ENCODE data around the gene MDM4. TPM values are rescaled to one million over a fixed set of nuclear protein-coding genes. Genes with fewer than 3 reads are reported as not detected.
A peak's percentile ranks its signal among the peaks of the same experiment; 100 is the strongest.
"Not testable (repeated sequence)": the region's sequence is repeated elsewhere in the genome, so short reads cannot be mapped to it uniquely, and the experiment has no call there.

Gene MDM4
- total RNA-seq, 4 donors from 2014 or later, result 64.3 to 140 (median 109) TPM

GRCh38 chr1:204513117-204513716 lies 3.0 kb upstream of the MDM4 start:
- peaks cover 0 to 4% (median 0%) of the 10 kb centered on the region in 4 donors for H3K36me3 ChIP-seq
- H3K27me3 ChIP-seq, result no peaks in the 10 kb centered on the region
- DNase-seq, result no peak
- intact Hi-C loops (cut with DNase I; ENCODE audit: low total_unique reads) (no loop called here), in situ Hi-C loops (cut with MboI; ENCODE audit: low pct_ligation_motif_present in 1 of 4, low pct_unique_long_range_greater_than_20kb in 1 of 4, low sequenced_read_pairs in 3 of 4) (no loop called here)
- peaks cover 5 to 17% (median 9%) of the 10 kb centered on the region in 4 donors for H3K4me1 ChIP-seq
- 53 to 58% methylated on average over 3 to 15 of the region's 15 CpGs for WGBS, 2 donors (ENCODE audit: low coverage in 1 of 2)
- no peaks in the 10 kb centered on the region for H3K9me3 ChIP-seq
- peak overlapping the region; percentile 55 to 80 (median 60) for H3K27ac ChIP-seq
- TF ChIP-seq POLR2A (IDR thresholded peaks at IDR 0.05) (no peak), CTCF (IDR thresholded peaks at IDR 0.05) (no peak), POLR2AphosphoS5 (IDR thresholded peaks at IDR 0.05) (no peak), EP300 (IDR thresholded peaks at IDR 0.05; ENCODE audit: low read depth) (no peak)
- H3K4me3 ChIP-seq, result no peak overlapping the region

- intact Hi-C loops (cut with DNase I; ENCODE audit: low total_unique reads) (no loop called here), in situ Hi-C loops (cut with MboI; ENCODE audit: low pct_ligation_motif_present in 1 of 4, low pct_unique_long_range_greater_than_20kb in 1 of 4, low sequenced_read_pairs in 3 of 4) (no loop called here)
- no peak overlapping the region for H3K4me3 ChIP-seq
- no peaks in the 10 kb centered on the region for H3K27me3 ChIP-seq
- peaks cover 7 to 25% (median 12%) of the 10 kb centered on the region in 4 donors for H3K4me1 ChIP-seq
- no peak for TF ChIP-seq CTCF (IDR thresholded peaks at IDR 0.05)
- no peaks in the 10 kb centered on the region for H3K9me3 ChIP-seq
- 56 to 70% methylated on average over 2 of the region's 2 CpGs for WGBS, 2 donors (ENCODE audit: low coverage in 1 of 2)
- H3K36me3 ChIP-seq, result peaks cover 0 to 5% (median 0%) of the 10 kb centered on the region in 4 donors
- no peak for DNase-seq
- H3K27ac ChIP-seq, result no peak overlapping the region
Measured at GRCh38 chr1:204514828-204515227, 1.4 kb upstream of the MDM4 start.

DNA sequence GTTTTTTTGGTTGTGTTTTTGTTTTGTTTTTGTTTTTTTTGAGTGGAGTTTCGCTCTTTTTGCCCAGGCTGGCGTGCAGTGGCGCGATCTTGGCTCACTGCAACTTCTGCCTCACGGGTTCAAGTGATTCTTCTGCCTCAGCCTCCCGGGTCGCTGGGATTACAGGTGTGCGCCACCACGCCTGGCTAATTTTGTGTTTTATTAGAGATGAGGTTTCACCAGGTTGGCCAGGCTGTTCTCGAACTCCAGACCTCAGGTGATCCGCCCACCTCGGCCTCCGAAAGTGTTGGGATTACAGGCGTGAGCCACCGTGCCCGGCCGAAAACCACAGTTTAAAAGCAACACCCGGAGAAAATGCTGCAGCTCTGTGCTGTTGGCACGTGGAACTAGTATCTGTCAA lies 1.2 kb downstream of the MDM4 start:
- in situ Hi-C loops (cut with MboI; ENCODE audit: low pct_ligation_motif_present in 1 of 4, low pct_unique_long_range_greater_than_20kb in 1 of 4, low sequenced_read_pairs in 3 of 4); intact Hi-C loops (cut with DNase I; ENCODE audit: low total_unique reads): not testable (repeated sequence)

GRCh38 chr1:204520834-204521709 lies 4.9 kb downstream of the MDM4 start:
- intact Hi-C loops (cut with DNase I; ENCODE audit: low total_unique reads), result no loop called here
- no peak for TF ChIP-seq CTCF (IDR thresholded peaks at IDR 0.05)
- peak in 2 of 3 donors; percentile 6 to 44 for TF ChIP-seq POLR2AphosphoS5 (IDR thresholded peaks at IDR 0.05)
- TF ChIP-seq EP300 (IDR thresholded peaks at IDR 0.05; ENCODE audit: low read depth), result no peak
- peak; percentile 17 for TF ChIP-seq POLR2A (IDR thresholded peaks at IDR 0.05)
- in situ Hi-C loops (cut with MboI; ENCODE audit: low pct_ligation_motif_present in 1 of 4, low pct_unique_long_range_greater_than_20kb in 1 of 4, low sequenced_read_pairs in 3 of 4), result no loop called here
- peaks cover 0 to 20% (median 3%) of the 10 kb centered on the region in 4 donors for H3K36me3 ChIP-seq
- H3K4me1 ChIP-seq, result peaks cover 7 to 42% (median 19%) of the 10 kb centered on the region in 4 donors
- DNase-seq, result peak; percentile 53
- no peak overlapping the region for H3K4me3 ChIP-seq
- no peaks in the 10 kb centered on the region for H3K27me3 ChIP-seq
- WGBS, 2 donors (ENCODE audit: low coverage in 1 of 2), result 53 to 59% methylated on average over 5 of the region's 5 CpGs
- H3K9me3 ChIP-seq, result no peaks in the 10 kb centered on the region
- H3K27ac ChIP-seq, result peak overlapping the region; percentile 22 to 58 (median 38)

More for the DNA sequence above, 1.2 kb downstream of the MDM4 start:
- not testable (repeated sequence) for H3K9me3 ChIP-seq, DNase-seq, H3K27me3 ChIP-seq, H3K36me3 ChIP-seq
- peaks cover 7 to 45% (median 19%) of the 10 kb centered on the region in 4 donors for H3K4me1 ChIP-seq
- H3K27ac ChIP-seq, result peak overlapping the region; percentile 91 to 97 (median 96)
- 75 to 83% methylated on average over 5 to 19 of the region's 19 CpGs for WGBS, 2 donors (ENCODE audit: low coverage in 1 of 2)
- H3K4me3 ChIP-seq, result peak overlapping the region in 2 of 4 donors; percentile 64 to 77

DNA sequence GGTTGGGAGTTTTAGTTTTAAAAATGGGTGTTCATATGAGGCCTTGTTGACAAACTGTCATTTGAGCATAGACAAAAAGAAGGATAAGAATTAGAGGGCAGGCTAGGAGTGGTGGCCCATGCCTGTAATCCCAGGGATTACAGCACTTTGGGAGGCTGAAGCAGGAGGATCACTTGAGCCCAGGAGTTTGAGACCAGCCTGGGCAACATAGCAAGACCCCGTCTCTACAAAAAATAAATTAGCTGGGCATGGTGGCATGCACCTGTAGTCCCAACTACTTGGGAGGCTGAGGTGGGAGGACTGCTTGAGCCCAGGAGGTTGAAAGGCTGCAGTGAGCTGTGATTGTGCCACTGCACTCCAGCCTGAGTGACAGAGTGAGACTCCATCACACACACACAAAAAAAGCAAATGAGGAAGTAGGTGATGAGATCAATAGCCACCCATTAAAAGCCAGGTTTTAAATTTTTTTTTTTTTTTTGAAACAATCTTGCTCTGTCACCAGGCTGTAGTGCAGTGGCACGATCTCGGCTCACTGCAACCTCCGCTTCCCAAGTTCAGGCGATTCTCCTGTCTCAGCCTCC lies 5.8 kb downstream of the MDM4 start:
- intact Hi-C loops (cut with DNase I; ENCODE audit: low total_unique reads); DNase-seq; H3K9me3 ChIP-seq; H3K27me3 ChIP-seq; H3K4me3 ChIP-seq; in situ Hi-C loops (cut with MboI; ENCODE audit: low pct_ligation_motif_present in 1 of 4, low pct_unique_long_range_greater_than_20kb in 1 of 4, low sequenced_read_pairs in 3 of 4): not testable (repeated sequence)
- H3K4me1 ChIP-seq, result peaks cover 6 to 42% (median 19%) of the 10 kb centered on the region in 4 donors
- peaks cover 0 to 28% (median 7%) of the 10 kb centered on the region in 4 donors for H3K36me3 ChIP-seq
- 69 to 80% methylated on average over 4 to 5 of the region's 5 CpGs for WGBS, 2 donors (ENCODE audit: low coverage in 1 of 2)
- H3K27ac ChIP-seq, result peak overlapping the region; percentile 22 to 58 (median 38)

Measured in transverse colon (tissue), 4 donors.